ENCODE results near the gene BEST2.

DNA sequence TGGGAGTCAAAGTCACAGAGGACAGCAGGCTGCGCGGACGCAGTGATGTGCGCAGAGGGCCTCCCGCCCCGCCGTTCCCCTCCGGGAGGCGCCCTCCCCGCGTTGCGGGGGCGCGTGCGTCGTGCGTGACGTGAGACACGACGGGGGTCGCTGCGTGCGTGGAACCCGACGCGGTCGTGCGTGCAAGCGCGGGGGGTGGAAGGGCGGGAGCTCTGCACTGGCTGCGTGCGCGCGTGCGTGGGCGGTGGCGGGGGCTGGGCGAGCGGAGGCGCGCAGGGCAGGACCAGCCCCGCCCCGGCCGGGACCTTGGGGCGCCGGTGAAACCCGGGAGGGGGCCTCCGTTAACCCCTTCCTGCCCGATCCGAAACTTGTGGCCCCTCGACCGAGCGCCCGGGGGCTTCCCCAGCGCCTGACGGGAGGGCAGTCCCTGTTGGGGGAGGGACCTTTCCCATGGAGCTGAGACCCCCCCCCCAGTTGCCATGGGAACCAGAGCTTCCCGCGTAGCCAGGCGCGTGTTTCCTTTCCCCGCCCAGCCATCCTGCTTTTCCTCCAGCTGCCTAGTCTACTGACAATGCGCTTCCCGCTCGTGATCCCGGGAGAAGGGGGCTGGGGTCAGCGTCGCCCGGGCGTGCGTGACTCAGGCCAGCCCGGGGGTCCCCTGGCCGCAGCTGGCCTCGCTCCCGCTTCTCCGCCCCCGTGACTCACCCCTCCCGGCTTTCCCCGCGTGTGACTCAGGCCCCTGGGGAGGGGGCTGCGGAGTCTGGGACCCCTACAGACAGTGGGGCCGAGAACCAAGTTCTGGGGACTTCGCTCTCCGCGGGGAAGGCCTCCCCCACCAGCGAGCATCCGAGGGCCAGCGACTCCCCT, 31.1 kb downstream of the BEST2 start:
- TF ChIP-seq SIN3A (IDR thresholded peaks at IDR 0.05; ENCODE audit: borderline replicate concordance, insufficient read depth, low read depth, low read length) (0 out of 2 replicates have a peak, but pooled peaks have one; percentile 32), POLR2AphosphoS5 (IDR thresholded peaks at IDR 0.05; ENCODE audit: low read depth, low read length) (peak; percentile 40; the same call in 1 of the 2 replicates)
- TF ChIP-seq, protein P1, sequence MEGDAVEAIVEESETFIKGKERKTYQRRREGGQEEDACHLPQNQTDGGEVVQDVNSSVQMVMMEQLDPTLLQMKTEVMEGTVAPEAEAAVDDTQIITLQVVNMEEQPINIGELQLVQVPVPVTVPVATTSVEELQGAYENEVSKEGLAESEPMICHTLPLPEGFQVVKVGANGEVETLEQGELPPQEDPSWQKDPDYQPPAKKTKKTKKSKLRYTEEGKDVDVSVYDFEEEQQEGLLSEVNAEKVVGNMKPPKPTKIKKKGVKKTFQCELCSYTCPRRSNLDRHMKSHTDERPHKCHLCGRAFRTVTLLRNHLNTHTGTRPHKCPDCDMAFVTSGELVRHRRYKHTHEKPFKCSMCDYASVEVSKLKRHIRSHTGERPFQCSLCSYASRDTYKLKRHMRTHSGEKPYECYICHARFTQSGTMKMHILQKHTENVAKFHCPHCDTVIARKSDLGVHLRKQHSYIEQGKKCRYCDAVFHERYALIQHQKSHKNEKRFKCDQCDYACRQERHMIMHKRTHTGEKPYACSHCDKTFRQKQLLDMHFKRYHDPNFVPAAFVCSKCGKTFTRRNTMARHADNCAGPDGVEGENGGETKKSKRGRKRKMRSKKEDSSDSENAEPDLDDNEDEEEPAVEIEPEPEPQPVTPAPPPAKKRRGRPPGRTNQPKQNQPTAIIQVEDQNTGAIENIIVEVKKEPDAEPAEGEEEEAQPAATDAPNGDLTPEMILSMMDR (IDR thresholded peaks at IDR 0.05), result no peak
- TF ChIP-seq, protein P2, sequence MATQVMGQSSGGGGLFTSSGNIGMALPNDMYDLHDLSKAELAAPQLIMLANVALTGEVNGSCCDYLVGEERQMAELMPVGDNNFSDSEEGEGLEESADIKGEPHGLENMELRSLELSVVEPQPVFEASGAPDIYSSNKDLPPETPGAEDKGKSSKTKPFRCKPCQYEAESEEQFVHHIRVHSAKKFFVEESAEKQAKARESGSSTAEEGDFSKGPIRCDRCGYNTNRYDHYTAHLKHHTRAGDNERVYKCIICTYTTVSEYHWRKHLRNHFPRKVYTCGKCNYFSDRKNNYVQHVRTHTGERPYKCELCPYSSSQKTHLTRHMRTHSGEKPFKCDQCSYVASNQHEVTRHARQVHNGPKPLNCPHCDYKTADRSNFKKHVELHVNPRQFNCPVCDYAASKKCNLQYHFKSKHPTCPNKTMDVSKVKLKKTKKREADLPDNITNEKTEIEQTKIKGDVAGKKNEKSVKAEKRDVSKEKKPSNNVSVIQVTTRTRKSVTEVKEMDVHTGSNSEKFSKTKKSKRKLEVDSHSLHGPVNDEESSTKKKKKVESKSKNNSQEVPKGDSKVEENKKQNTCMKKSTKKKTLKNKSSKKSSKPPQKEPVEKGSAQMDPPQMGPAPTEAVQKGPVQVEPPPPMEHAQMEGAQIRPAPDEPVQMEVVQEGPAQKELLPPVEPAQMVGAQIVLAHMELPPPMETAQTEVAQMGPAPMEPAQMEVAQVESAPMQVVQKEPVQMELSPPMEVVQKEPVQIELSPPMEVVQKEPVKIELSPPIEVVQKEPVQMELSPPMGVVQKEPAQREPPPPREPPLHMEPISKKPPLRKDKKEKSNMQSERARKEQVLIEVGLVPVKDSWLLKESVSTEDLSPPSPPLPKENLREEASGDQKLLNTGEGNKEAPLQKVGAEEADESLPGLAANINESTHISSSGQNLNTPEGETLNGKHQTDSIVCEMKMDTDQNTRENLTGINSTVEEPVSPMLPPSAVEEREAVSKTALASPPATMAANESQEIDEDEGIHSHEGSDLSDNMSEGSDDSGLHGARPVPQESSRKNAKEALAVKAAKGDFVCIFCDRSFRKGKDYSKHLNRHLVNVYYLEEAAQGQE (IDR thresholded peaks at IDR 0.05; ENCODE audit: insufficient read depth in 1 of 2, low read depth in 2 of 2, low read length in 1 of 2), result no peak

All from Panc1 (cell line).